Left cardiac atrium (tissue), 4 donors: ENCODE data around the gene COL4A2. TPM values are rescaled to one million over a fixed set of nuclear protein-coding genes. Genes with fewer than 3 reads are reported as not detected.
"Not testable (repeated sequence)": the region's sequence is repeated elsewhere in the genome, so short reads cannot be mapped to it uniquely, and the experiment has no call there.

Source experiments
- ATAC-seq, 2 donors: fragments of 200-7000 bp; cut with Tn5 transposase; one replicate each; pipeline ENCODE4 v1.9.1; 2020; ENCODE audit warnings: mild to moderate bottlenecking in 2 of 2, moderate library complexity in 2 of 2
- DNase-seq: peaks from one replicate; pipeline ENCODE4 v3.0.0-alpha.2; 2020
- intact Hi-C, 2 donors: fragments of 100-400 bp; cut with DNase I; formaldehyde crosslinking; loops; one replicate each; pipeline versions ENCODE4 v1.14.1 to v1.15.1; 2022 to 2023
- total RNA-seq, 2 donors: library from RNA; stranded (reverse); fragmentation: NEBNext Ultra II Directional; extraction: Animal tissue kit (Norgen Biotek cat#: 25700); gene quantifications; one replicate each; pipeline ENCODE4 v1.2.1, GENCODE V29; 2021
- donor health status: DM: no; HTN: yes; CAD: no.
- donor health status: DM: no; HTN: yes; CAD: no; lungs with severe emphysema.
- donor health status: DM: yes; HTN: yes; CAD: no.
- donor health status: Dilated cardiomyopathy.

COL4A2 gene
- total RNA-seq, 2 donors from 2014 or later: 176 to 384 TPM

DNA sequence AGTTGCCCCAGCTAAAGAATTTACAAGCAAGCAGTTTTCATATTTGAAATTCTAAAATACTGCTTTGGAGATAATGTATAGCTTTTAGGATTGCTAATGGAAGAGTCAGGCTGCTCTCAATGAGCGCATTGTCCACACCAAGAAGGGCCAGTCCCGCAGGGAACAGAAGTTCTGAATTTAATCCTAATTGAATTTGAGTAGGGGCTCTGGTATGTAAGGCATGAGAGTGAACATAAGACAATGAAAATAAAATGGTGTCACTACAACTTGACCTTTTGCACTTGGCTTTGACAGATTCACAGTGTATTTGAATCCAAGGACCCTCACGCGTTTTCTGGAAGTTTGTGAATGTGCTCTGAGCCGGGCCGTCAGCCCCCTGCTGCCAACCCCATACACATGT is 221.8 kb downstream of the COL4A2 start:
- intact Hi-C loops: no loop called here
- no peak for DNase-seq
- no peak for ATAC-seq

DNA sequence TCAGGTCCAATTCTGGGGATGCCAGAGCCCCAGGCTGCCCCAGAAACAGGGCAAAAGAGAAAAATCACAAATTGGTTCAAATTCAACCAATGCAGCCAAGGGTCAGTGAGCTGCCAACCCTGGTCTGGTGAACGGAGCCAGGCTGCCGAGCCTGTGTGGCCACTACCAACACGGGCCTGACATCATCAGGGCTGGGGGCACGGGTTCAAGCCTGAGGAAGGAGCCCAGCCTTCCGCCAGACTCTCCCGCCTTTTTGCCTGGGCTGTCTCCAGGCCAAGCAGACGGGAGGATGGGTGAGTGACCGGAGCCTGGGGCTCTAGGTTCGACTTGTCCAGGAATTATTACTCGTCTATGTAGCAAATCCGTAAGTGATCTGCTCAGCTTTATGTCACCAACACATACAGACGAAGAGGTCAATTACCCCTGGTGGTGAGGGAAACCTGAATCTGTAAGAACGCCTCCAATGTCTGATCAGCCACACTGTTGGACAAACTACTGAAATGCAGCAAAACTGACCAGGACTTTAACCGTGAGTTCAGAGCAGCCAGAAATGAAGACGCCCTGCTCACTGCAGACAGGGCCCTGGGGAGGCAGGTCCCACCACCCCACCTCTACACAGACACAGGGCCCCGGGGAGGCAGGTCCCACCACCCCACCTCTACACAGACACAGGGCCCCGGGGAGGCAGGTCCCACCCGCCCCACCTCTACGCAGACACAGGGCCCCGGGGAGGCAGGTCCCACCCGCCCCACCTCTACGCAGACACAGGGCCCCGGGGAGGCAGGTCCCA is 222.6 kb downstream of the COL4A2 start:
- intact Hi-C loops: no loop called here
- ATAC-seq (no peak), DNase-seq (peak; percentile 14)

DNA sequence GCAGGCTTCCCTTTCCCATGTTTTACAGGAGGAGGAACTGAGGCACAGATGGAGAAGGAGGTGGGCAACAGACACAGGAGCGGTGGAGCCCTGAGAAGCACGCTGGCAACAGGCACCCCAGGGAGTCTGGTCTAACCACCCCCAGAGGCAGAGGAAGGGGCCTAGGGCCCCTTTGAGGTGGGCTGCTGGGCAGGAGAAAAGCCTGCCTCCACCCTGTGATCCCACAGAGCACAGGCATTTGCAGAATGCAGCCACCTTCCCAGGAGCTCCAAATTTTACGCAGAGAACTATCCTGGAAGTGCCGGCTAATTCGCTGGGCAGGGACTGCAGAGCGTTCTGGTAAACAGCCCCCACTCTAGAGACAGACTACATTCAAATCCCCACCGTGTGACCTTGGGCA is 224.0 kb downstream of the COL4A2 start:
- intact Hi-C loops: no loop called here

GRCh38 chr13:110531671-110532083 is 224.6 kb downstream of the COL4A2 start:
- intact Hi-C loops: no loop called here
- DNase-seq (peak; percentile 25), ATAC-seq (no peak)

More for the DNA sequence above, 224.0 kb downstream of the COL4A2 start:
- no peak for ATAC-seq
- DNase-seq: no peak

- intact Hi-C loops, ATAC-seq: not testable (repeated sequence)
These were observed 225.2 kb downstream of the COL4A2 start for GRCh38 chr13:110532258-110532657.

DNA sequence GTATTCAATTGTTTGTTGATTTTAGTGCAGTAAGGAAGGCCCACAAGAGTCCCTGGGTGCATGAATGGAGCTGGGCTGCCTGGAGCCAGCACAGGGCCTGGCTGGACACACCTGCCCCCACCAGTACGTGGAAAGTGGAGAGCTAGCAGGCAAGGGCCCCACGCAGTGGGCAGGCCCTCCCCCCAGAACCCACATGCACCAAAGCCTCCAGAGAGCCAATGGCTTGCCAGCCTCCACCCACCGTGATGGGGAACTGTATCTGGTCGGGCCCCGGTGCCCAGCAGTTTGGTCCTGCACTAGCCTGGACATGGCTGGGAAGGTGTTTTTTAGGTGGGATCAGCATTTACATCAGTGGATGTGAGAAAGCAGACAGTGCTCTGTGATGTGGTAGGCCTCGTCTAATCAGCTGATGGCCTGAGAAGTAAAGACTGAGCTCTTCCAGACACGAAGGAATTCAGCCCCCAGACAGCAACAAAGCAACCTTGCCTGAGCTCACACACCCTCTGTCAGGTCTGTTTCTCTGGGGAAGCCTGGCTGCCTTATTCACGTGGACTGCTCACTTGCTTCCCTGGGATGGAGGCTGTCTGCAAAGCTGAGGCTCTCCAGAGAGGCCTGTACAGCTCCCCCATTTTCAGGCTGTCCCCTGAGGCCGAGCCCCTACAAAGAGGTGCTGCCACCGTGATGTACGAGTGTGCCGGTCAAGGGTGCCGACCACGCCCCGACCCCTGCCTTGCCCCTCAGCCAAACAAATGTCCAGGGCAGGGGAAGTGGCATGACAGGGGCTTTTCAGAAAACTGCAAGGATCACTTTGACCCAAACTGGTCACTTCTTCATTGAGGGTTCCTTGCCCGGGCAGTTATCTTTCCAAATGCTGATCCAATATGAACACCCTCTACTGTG is 226.9 kb downstream of the COL4A2 start:
- intact Hi-C loops: no loop called here
- no peak for ATAC-seq
- peak; percentile 16 for DNase-seq

More at GRCh38 chr13:110532258-110532657, 225.2 kb downstream of the COL4A2 start:
- not testable (repeated sequence) for DNase-seq

GRCh38 chr13:110535526-110535925 is 228.4 kb downstream of the COL4A2 start:
- DNase-seq: peak; percentile 13
- ATAC-seq: no peak
- intact Hi-C loops: no loop called here

DNA sequence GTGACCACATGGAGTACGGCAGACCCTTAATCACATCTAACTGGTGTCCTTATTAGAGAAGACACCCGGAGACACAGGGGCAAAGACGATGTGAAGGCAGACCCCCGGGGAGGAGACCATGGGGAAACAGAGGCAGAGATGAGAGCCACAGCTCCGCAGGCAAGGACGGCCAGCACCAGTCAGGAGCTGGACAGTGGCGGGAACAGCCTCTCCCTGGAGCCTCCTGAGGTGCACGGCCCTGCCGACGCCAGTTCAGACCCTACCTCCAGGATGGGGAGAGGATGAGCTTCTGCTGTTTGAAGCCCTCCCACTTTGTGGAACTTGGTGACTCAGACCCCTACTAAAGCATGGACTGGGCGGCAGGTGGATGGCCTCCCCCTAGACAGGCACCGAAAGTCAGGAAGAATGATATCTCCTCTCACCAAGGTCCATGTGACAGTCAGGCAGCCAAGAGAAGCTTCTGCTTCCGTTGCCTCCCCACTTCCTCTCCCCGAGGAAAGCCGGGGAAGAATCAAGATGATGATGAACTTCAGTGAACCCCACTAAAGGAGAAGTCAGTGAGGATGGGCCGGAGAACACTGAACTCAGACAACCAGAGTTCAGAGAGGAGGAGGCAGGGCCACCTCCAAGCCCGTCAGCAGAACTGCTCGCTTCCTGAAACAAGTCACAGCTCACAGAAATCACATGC is 229.1 kb downstream of the COL4A2 start:
- DNase-seq (peak; percentile 47), ATAC-seq (peak; percentile 64 to 78)
- intact Hi-C loops: no loop called here

GRCh38 chr13:110538632-110539031 is 231.5 kb downstream of the COL4A2 start:
- ATAC-seq (peak; percentile 44 to 52), DNase-seq (peak; percentile 75)
- intact Hi-C loops: no loop called here

- ATAC-seq (no peak), DNase-seq (no peak)
- intact Hi-C loops: no loop called here
These were observed 232.8 kb downstream of the COL4A2 start for GRCh38 chr13:110539894-110540293.

- DNase-seq (no peak), ATAC-seq (no peak)
- intact Hi-C loops: no loop called here
These were observed 233.9 kb downstream of the COL4A2 start for GRCh38 chr13:110540871-110541525.

DNA sequence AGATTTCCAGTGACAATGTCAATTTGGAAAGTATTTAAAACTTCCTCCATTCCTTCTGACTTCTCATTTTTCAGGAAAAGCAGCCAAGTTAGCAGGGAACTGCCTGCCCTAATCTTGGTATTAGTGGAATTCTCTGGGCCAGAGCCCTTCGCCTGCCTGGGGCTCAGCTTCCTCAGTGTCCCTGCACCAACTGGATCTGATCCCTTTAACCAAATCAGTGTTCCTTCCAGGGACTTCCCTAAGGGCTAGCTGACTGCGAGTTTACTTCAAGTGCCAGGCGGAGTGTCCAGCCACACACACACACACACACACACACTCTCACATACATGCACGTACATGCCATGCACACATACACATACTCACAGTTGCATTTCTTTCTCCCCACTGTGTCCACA is 234.4 kb downstream of the COL4A2 start:
- intact Hi-C loops: no loop called here
- DNase-seq: no peak
- ATAC-seq: peak; percentile 12 to 32

- intact Hi-C loops: no loop called here
- no peak for DNase-seq
- ATAC-seq: no peak
These were observed 235.2 kb downstream of the COL4A2 start for GRCh38 chr13:110542169-110542796.

- ATAC-seq (no peak), DNase-seq (no peak)
- intact Hi-C loops: no loop called here
These were observed 239.3 kb downstream of the COL4A2 start for GRCh38 chr13:110546378-110546777.

GRCh38 chr13:110546926-110547325 is 239.8 kb downstream of the COL4A2 start:
- DNase-seq (peak; percentile 93), ATAC-seq (peak; percentile 82 to 93)
- intact Hi-C loops: no loop called here

GRCh38 chr13:110548891-110549794 is 242.1 kb downstream of the COL4A2 start:
- intact Hi-C loops: no loop called here
- no peak for ATAC-seq

GRCh38 chr13:110549795-110550160 is 242.7 kb downstream of the COL4A2 start:
- intact Hi-C loops: loop anchor here in 1 of 2 donors (10.0 kb wide), 1 partner anchor 95 kb away; no protein-coding TSS in a partner anchor

More at GRCh38 chr13:110548891-110549794, 242.1 kb downstream of the COL4A2 start:
- DNase-seq: no peak

More at GRCh38 chr13:110549795-110550160, 242.7 kb downstream of the COL4A2 start:
- no peak for DNase-seq
- ATAC-seq: no peak
